HG02642 (cell line): ENCODE results near the gene ZKSCAN8.

Source experiments
- ATAC-seq: cut with Tn5 transposase; IDR thresholded peaks from one replicate; pipeline ENCODE4 v1.9.1; 2021; ENCODE audit warnings: mild to moderate bottlenecking; ENCODE audit not compliant: unreplicated experiment, poor library complexity

Gene ZKSCAN8

GRCh38 chr6:28203201-28203600 lies 61.5 kb downstream of the ZKSCAN8 start:
- ATAC-seq = no peak

DNA sequence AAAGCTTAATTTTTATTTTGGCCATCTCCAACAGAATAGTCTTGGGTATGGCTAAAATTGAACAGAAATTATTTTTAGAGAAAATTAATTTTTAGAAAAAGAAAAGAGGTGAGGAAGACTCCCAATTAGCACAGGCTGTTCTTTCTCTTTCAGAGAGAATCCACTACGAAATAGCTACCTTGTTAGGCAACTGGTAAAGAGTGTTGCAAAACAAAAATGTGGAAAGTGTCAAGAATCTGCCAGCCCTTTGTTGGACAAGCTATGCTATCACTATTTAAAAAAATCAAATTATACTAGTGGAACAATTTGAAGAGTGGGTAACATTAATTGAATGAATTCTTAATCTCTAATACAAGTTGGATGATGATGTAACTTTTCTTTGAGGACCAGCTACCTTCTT lies 64.2 kb downstream of the ZKSCAN8 start:
- no peak for ATAC-seq

DNA sequence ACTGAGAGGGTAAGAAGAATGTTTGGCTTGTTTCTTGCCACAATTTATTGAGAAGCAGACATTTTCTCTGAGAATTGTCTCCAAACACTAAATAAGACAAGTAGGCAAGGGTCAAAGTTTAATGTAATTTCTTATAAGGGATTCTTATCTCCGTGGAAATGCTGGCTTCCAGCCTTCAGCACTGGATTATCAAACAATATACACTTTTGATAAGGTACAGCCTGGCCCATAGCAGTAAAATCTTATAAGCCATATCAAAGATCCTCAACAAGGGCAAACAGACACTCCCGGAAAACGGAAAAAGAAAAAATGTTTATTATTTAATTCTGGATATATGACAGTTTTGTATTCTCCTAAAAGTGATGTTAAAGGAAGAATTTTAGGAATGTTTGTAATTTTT lies 64.8 kb downstream of the ZKSCAN8 start:
- ATAC-seq = no peak

DNA sequence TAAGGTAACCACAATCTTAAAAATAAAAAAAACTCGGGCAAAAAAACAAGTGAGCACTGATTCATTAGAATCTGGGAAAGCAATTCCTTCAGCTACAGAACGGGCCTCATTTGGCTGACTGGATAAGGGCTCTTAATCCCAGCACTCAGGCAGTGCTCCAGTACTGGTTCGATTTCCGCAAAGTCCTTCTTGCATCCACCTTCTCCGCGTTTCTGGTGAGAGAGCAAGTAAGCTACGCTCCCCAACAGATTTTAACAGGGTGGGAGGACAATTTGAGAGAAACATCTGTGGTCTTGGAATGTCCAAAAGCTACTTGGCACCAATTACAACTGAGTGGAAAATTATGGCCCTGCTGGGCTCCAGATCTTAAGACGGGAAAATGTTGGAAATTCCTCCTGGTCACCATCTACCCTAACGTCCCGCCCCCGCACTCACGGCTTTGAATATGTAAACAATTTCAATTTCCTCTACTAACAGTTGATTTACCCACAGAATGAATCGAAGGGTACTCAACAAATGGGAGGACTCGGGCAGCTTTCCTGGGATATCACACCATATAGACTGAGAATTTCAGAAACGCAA lies 65.3 kb downstream of the ZKSCAN8 start:
- ATAC-seq = no peak

DNA sequence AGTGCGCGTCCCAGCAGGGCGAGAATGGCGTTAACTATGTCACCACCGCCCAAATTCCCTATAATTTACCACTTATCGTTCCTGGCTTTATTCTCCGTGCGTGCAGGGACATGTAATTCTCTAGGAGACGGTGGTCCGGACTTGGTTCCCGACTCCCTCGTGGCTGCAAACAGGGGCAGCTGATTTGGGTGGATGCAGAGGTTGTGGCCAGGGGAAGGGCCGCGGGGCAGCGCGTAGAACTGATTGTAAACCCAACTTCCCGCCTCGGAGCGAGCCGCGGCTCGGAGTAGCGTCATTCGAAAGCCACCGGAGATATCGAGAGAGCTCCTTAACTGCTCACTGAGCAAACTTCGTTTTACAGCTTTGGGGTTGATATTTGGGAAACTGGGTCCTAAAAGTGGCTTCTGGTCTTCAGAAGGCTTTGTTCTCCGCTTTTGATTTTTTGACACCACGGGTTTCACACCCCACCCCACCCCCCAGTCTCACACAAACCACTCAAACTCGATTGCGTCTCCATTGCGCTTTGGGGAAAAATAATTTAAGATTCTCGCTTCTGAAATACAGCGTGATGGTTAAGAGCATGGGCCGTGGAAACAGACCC lies 65.9 kb downstream of the ZKSCAN8 start:
- ATAC-seq = no peak

DNA sequence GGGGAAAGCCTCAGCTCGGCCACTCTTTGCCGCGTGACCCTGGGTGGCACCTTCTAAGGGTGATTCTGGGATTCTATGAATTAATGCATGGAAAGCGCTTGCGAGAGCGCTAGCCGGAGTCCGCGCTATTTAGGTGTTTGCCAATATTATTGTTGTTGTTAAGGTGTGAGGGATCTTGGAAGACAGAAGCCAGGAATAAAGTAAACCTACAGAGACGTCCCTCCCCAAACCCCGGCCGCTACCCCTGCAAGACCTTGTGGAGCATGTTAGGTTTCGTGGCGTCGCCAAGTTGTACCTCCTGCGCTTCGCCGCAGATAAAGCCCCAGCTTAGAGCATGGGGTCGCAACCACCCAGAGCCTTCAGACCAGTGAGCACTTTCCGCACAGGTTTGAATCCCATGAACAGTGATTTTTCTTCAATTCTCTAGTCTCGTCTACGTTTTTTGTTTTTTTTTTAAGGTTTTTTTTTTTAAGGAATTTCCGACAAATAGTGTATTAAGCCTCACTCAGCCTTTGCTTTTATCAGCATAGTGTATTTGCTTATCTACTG lies 66.5 kb downstream of the ZKSCAN8 start:
- ATAC-seq = no peak
